Mesenchymal stem cell (in vitro differentiated cells and primary cell): ENCODE data around the gene JRKL.
"Not testable (repeated sequence)": the region's sequence is repeated elsewhere in the genome, so short reads cannot be mapped to it uniquely, and the experiment has no call there.

Experiments
- DNase-seq: peaks from one replicate; pipeline ENCODE4 v3.0.0-alpha.2; 2013
- H2AFZ ChIP-seq: one replicate; pipeline ENCODE4 v1.6.1; 2013; ENCODE audit warnings: low read depth, mild to moderate bottlenecking, control low read depth, inconsistent platforms, low read length, moderate library complexity
- H2AK5ac ChIP-seq: 2 replicates; pipeline ENCODE4 v1.6.1; 2013; ENCODE audit warnings: low read length, moderate library complexity, mild to moderate bottlenecking, inconsistent platforms; ENCODE audit not compliant: severe bottlenecking
- H2BK120ac ChIP-seq: one replicate; pipeline ENCODE4 v1.6.1; 2013; ENCODE audit warnings: low read depth, mild to moderate bottlenecking, inconsistent platforms, low read length, moderate library complexity
- H2BK12ac ChIP-seq, 2 experiments: one replicate each; pipeline ENCODE4 v1.6.1; 2013; ENCODE audit warnings: inconsistent platforms in 2 of 2, low read length in 2 of 2, mild to moderate bottlenecking in 2 of 2, moderate library complexity in 2 of 2, control low read depth in 1 of 2
- H2BK15ac ChIP-seq: one replicate; pipeline ENCODE4 v1.6.1; 2013; ENCODE audit warnings: mild to moderate bottlenecking, low read depth, inconsistent platforms; ENCODE audit not compliant: poor library complexity, severe bottlenecking
- H2BK5ac ChIP-seq: 2 replicates; pipeline ENCODE4 v1.6.1; 2013; ENCODE audit warnings: low read depth, mild to moderate bottlenecking, low read length, control low read depth, inconsistent platforms; ENCODE audit not compliant: poor library complexity, severe bottlenecking
- H3K14ac ChIP-seq, 2 experiments: one replicate each; pipeline ENCODE4 v1.6.1; 2013; ENCODE audit warnings: inconsistent platforms in 2 of 2, low read length in 2 of 2, control low read depth in 1 of 2, mild to moderate bottlenecking in 1 of 2, moderate library complexity in 1 of 2
- H3K18ac ChIP-seq, 2 experiments: one replicate each; pipeline ENCODE4 v1.6.1; 2013; ENCODE audit warnings: inconsistent platforms in 2 of 2, low read length in 2 of 2, control low read depth in 1 of 2, low read depth in 1 of 2, mild to moderate bottlenecking in 1 of 2
- H3K23ac ChIP-seq, 2 experiments: one replicate each; pipeline ENCODE4 v1.6.1; 2013; ENCODE audit warnings: inconsistent platforms in 2 of 2, low read length in 2 of 2, mild to moderate bottlenecking in 2 of 2, moderate library complexity in 2 of 2, control low read depth in 1 of 2
- H3K27ac ChIP-seq: 2 replicates; pipeline ENCODE4 v1.5.1; 2013; ENCODE audit warnings: mild to moderate bottlenecking, moderate library complexity, low read length, control low read depth, inconsistent platforms; ENCODE audit not compliant: poor library complexity, severe bottlenecking
- H3K27me3 ChIP-seq, 2 experiments: 2 replicates each; pipeline versions ENCODE4 v1.6.1 to v1.7.0; 2013; ENCODE audit warnings: low read length in 2 of 2, mild to moderate bottlenecking in 2 of 2, moderate library complexity in 2 of 2, control low read depth in 1 of 2, inconsistent platforms in 1 of 2; ENCODE audit not compliant: control insufficient read depth in 1 of 2, insufficient read depth in 1 of 2
- H3K36me3 ChIP-seq, 2 experiments: 2 replicates each; pipeline versions ENCODE4 v1.6.1 to v1.7.0; 2013; ENCODE audit warnings: low read length in 2 of 2, control low read depth in 1 of 2, inconsistent platforms in 1 of 2, low read depth in 1 of 2, mild to moderate bottlenecking in 1 of 2; ENCODE audit not compliant: insufficient read depth in 2 of 2, control insufficient read depth in 1 of 2
- H3K4ac ChIP-seq, 2 experiments: one replicate each; pipeline ENCODE4 v1.6.1; 2013; ENCODE audit warnings: inconsistent platforms in 2 of 2, low read length in 2 of 2, mild to moderate bottlenecking in 2 of 2, moderate library complexity in 2 of 2, control low read depth in 1 of 2, low read depth in 1 of 2
- H3K4me1 ChIP-seq: 2 replicates; pipeline ENCODE4 v1.6.1; 2013; ENCODE audit warnings: low read depth, low read length, control low read depth; ENCODE audit not compliant: control insufficient read depth, insufficient read depth
- H3K4me2 ChIP-seq: 2 replicates; pipeline ENCODE4 v1.6.1; 2013; ENCODE audit warnings: low read length, mild to moderate bottlenecking, inconsistent platforms; ENCODE audit not compliant: poor library complexity, severe bottlenecking
- H3K4me3 ChIP-seq, 2 experiments: 2 replicates each; pipeline versions ENCODE4 v1.5.1 to v1.7.0; 2013; ENCODE audit warnings: low read length in 2 of 2, mild to moderate bottlenecking in 2 of 2, control low read depth in 1 of 2, low read depth in 1 of 2; ENCODE audit not compliant: insufficient read depth in 1 of 2
- H3K79me1 ChIP-seq: replicated peaks from 2 replicates; pipeline ENCODE4 v1.6.1; 2013; ENCODE audit warnings: mild to moderate bottlenecking, control low read depth, low read length, inconsistent platforms; ENCODE audit not compliant: poor library complexity, severe bottlenecking
- H3K9ac ChIP-seq: 2 replicates; pipeline ENCODE4 v1.7.0; 2013; ENCODE audit warnings: mild to moderate bottlenecking, low read length, moderate library complexity
- H3K9me3 ChIP-seq: 2 replicates; pipeline ENCODE4 v1.7.0; 2013; ENCODE audit warnings: mild to moderate bottlenecking, low read length; ENCODE audit not compliant: control insufficient read depth
- H4K8ac ChIP-seq: one replicate; pipeline ENCODE4 v1.6.1; 2013; ENCODE audit warnings: inconsistent platforms, mild to moderate bottlenecking, low read length, moderate library complexity
- H4K91ac ChIP-seq: one replicate; pipeline ENCODE4 v1.6.1; 2013; ENCODE audit warnings: mild to moderate bottlenecking, low read length, inconsistent platforms
- WGBS: methylation state at CpG from one replicate; pipeline ENCODE4 v1.1.7; 2013; ENCODE audit warnings: mixed read lengths; 5-methylcytosine and 5-hydroxymethylcytosine counted together

The JRKL gene

GRCh38 chr11:96400697-96401096, 10.9 kb downstream of the JRKL start:
- Histone ChIP-seq H3K4ac (no peak overlapping the region), H3K18ac (no peak overlapping the region), H3K36me3 (no peaks in the 10 kb centered on the region), H3K4me1 (no peaks in the 10 kb centered on the region), H3K27me3 (no peaks in the 10 kb centered on the region), H2BK120ac (no peak overlapping the region), H2AFZ (no peak overlapping the region), H3K79me1 (no peaks in the 10 kb centered on the region), H2BK12ac (no peak overlapping the region), H3K23ac (no peak overlapping the region), H4K8ac (no peak overlapping the region), H2BK5ac (no peak overlapping the region), H3K9ac (no peak overlapping the region), H3K9me3 (no peaks in the 10 kb centered on the region), H3K14ac (no peak overlapping the region), H4K91ac (no peak overlapping the region), H3K27ac (no peak overlapping the region), H3K4me3 (no peak overlapping the region), H2BK15ac (no peak overlapping the region), H2AK5ac (no peak overlapping the region), H3K4me2 (no peak overlapping the region)
- no CpG with 5 or more reads among the region's 1 CpG for WGBS
- no peak for DNase-seq

- DNase-seq = not testable (repeated sequence)
- 92% methylated on average over 10 of the region's 18 CpGs for WGBS
These were observed 21.6 kb downstream of the JRKL start for GRCh38 chr11:96411412-96411811.

GRCh38 chr11:96412761-96413381, 23.1 kb downstream of the JRKL start:
- no peak overlapping the region for H3K18ac ChIP-seq
- H3K9ac ChIP-seq = no peak overlapping the region
- H3K27ac ChIP-seq = no peak overlapping the region
- H3K79me1 ChIP-seq = no peaks in the 10 kb centered on the region
- no peak overlapping the region for H3K14ac ChIP-seq
- no peak overlapping the region for H2BK15ac ChIP-seq
- no peak overlapping the region for H4K91ac ChIP-seq
- H2BK12ac ChIP-seq = no peak overlapping the region
- no peak for DNase-seq
- no peak overlapping the region for H3K4ac ChIP-seq
- no peak overlapping the region for H2AK5ac ChIP-seq
- H3K4me1 ChIP-seq = no peaks in the 10 kb centered on the region
- H3K4me3 ChIP-seq = no peak overlapping the region
- WGBS = 89% methylated on average over 1 of the region's 1 CpG
- H3K23ac ChIP-seq = no peak overlapping the region
- H3K9me3 ChIP-seq = no peaks in the 10 kb centered on the region
- no peak overlapping the region for H3K4me2 ChIP-seq
- H2AFZ ChIP-seq = no peak overlapping the region
- H3K27me3 ChIP-seq = no peaks in the 10 kb centered on the region
- H3K36me3 ChIP-seq = no peaks in the 10 kb centered on the region
- H2BK5ac ChIP-seq = no peak overlapping the region
- H4K8ac ChIP-seq = no peak overlapping the region
- H2BK120ac ChIP-seq = no peak overlapping the region

More at GRCh38 chr11:96411412-96411811, 21.6 kb downstream of the JRKL start:
- H2AK5ac ChIP-seq, H3K27ac ChIP-seq, H4K8ac ChIP-seq, H3K27me3 ChIP-seq, H3K14ac ChIP-seq, H3K4me2 ChIP-seq, H3K9me3 ChIP-seq, H2AFZ ChIP-seq, H2BK12ac ChIP-seq, H2BK120ac ChIP-seq, H3K79me1 ChIP-seq, H4K91ac ChIP-seq, H3K36me3 ChIP-seq, H3K4me1 ChIP-seq, H3K4ac ChIP-seq, H3K9ac ChIP-seq, H3K4me3 ChIP-seq, H2BK5ac ChIP-seq, H3K23ac ChIP-seq, H3K18ac ChIP-seq, H2BK15ac ChIP-seq: not testable (repeated sequence)

DNA sequence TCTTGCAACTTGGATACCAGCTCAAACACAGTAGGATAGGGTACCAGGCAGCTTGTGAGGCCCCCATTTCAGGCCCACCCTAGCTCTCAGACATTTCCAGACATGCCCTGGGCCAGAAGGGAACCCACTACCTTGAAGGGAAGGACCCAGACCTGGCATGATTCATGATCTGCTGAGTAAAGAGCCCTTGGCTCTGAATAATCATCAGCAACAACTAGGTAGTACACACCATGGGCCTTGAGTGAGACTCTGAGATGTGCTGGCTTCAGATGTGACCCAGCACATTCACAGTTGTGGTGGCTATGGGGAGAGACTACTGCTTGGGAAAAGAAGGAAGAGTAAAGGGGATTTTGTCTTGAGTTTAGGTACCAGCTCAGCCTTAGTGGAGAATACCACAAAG, 23.6 kb downstream of the JRKL start:
- Histone ChIP-seq H4K8ac (no peak overlapping the region), H3K36me3 (no peaks in the 10 kb centered on the region), H3K9ac (no peak overlapping the region), H3K4me3 (no peak overlapping the region), H2BK120ac (no peak overlapping the region), H3K79me1 (no peaks in the 10 kb centered on the region), H3K18ac (no peak overlapping the region), H3K4me1 (no peaks in the 10 kb centered on the region), H3K23ac (no peak overlapping the region), H3K9me3 (no peaks in the 10 kb centered on the region), H2BK15ac (no peak overlapping the region), H4K91ac (no peak overlapping the region), H2AFZ (no peak overlapping the region), H2BK12ac (no peak overlapping the region), H3K4ac (no peak overlapping the region), H3K4me2 (no peak overlapping the region), H2AK5ac (no peak overlapping the region), H3K14ac (no peak overlapping the region), H3K27me3 (no peaks in the 10 kb centered on the region), H3K27ac (no peak overlapping the region), H2BK5ac (no peak overlapping the region)
- DNase-seq = no peak
